Glutamatergic neuron (in vitro differentiated cells): Measurements from ENCODE around the gene CAV3. TPM values are rescaled to one million over a fixed set of nuclear protein-coding genes. Genes with fewer than 3 reads are reported as not detected.

Experiments
- DNase-seq: peaks from one replicate; pipeline ENCODE4 v3.0.0; 2022
- H3K27ac Mint-ChIP-seq: one replicate; pipeline ENCODE4 v1.8.0; 2020; ENCODE audit warnings: mild to moderate bottlenecking, mixed read lengths, inconsistent platforms; ENCODE audit not compliant: unreplicated experiment
- H3K27me3 Mint-ChIP-seq: one replicate; pipeline ENCODE4 v1.8.0; 2020; ENCODE audit warnings: mild to moderate bottlenecking, moderate library complexity, mixed read lengths, inconsistent platforms; ENCODE audit not compliant: unreplicated experiment
- H3K36me3 Mint-ChIP-seq: one replicate; pipeline ENCODE4 v1.8.0; 2020; ENCODE audit warnings: mild to moderate bottlenecking, mixed read lengths, inconsistent platforms; ENCODE audit not compliant: unreplicated experiment
- H3K4me1 Mint-ChIP-seq: one replicate; pipeline ENCODE4 v1.8.0; 2020; ENCODE audit warnings: mild to moderate bottlenecking, low read depth, mixed read lengths, inconsistent platforms; ENCODE audit not compliant: unreplicated experiment
- H3K4me3 Mint-ChIP-seq: one replicate; pipeline ENCODE4 v1.8.0; 2020; ENCODE audit warnings: mild to moderate bottlenecking, mixed read lengths, inconsistent platforms; ENCODE audit not compliant: unreplicated experiment
- H3K9me3 Mint-ChIP-seq: one replicate; pipeline ENCODE4 v1.8.0; 2020; ENCODE audit warnings: mild to moderate bottlenecking, moderate library complexity, mixed read lengths, inconsistent platforms; ENCODE audit not compliant: unreplicated experiment
- CTCF ChIP-seq: fragments of 200-600 bp; sonication (generic); IDR thresholded peaks from one replicate; pipeline ENCODE4 v1.5.0; 2021; ENCODE audit not compliant: partially characterized antibody, unreplicated experiment
- total RNA-seq: library from RNA; stranded (reverse); fragmentation: NEBNext Ultra II Directional; extraction: Animal tissue kit (Norgen Biotek cat#: 25700); gene quantifications from one replicate; pipeline ENCODE4 v1.2.1, GENCODE V29; 2021; ENCODE audit not compliant: unreplicated experiment

Gene CAV3
- total RNA-seq, 1 donor from 2014 or later = 0.29 TPM

- Mint-ChIP-seq H3K27ac (peak overlapping the region; percentile 59), H3K4me1 (peaks cover 10% of the 10 kb centered on the region), H3K9me3 (peaks cover 4% of the 10 kb centered on the region), H3K27me3 (no peaks in the 10 kb centered on the region), H3K4me3 (no peak overlapping the region), H3K36me3 (peaks cover 10% of the 10 kb centered on the region)
- TF ChIP-seq CTCF = no peak
- no peak for DNase-seq
These were observed 60.6 kb downstream of the CAV3 start for GRCh38 chr3:8794247-8794646.

Other genes starting within 250 kb of the CAV3 start
- gene LMCD1, start 232.0 kb upstream of the CAV3 start, total RNA-seq = 1.3 TPM
- 0.66 TPM for gene SSUH2, start 89.0 kb upstream of the CAV3 start, total RNA-seq
- 4.0 TPM for gene OXTR, start 35.8 kb downstream of the CAV3 start, total RNA-seq
- gene RAD18, start 229.7 kb downstream of the CAV3 start, total RNA-seq = 11.9 TPM